Suprapubic skin (tissue), 4 donors: Measurements from ENCODE around the gene AHRR.

Experiments used
- POLR2A ChIP-seq, 2 donors: fragments of 450-650 bp; IDR thresholded peaks; one replicate each; pipeline ENCODE4 v1.6.1; 2017; ENCODE audit warnings: antibody characterized with exemption in 2 of 2, mild to moderate bottlenecking in 2 of 2, moderate library complexity in 2 of 2
- POLR2AphosphoS5 ChIP-seq, 3 donors: sonication (generic); formaldehyde crosslinking; IDR thresholded peaks; one replicate each; pipeline ENCODE4 v1.6.1; 2017; ENCODE audit warnings: antibody characterized with exemption in 3 of 3
- TF ChIP-seq, protein P1 (sequence below), 2 donors: fragments of 200-600 bp in 1 of 2; fragments of 450-650 bp in 1 of 2; sonication (generic) in 1 of 2; IDR thresholded peaks; one replicate each; pipeline ENCODE4 v1.5.1; 2016 to 2019; ENCODE audit warnings: antibody characterized with exemption in 2 of 2, mild to moderate bottlenecking in 1 of 2, moderate library complexity in 1 of 2

DNA sequence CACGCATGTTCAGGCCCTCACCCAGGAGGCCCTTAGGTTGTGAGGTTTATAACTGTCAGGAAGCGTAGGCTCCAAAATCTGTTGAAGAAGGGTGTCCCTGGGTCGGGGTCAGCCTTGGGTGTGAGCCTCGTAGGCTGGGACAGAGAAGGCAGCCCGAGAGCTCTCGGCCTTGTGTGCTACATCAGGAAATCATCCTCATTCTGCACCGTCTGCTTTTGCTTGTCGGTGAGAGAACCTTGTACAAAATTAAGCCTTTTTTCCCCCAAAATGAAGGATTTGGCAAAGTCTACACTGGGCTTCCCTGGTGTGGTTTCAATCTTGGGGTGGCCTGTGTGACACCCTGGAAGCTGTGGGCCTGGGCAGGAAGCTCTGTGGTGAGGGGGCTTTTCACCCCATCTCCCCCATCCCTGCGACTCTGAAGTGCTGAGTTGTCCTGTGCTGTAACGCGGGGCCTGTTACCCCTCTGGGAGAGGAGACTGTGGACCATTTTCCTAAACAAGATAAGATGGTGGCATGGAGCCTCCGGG is 55.3 kb downstream of the AHRR start:
- TF ChIP-seq, protein P1, sequence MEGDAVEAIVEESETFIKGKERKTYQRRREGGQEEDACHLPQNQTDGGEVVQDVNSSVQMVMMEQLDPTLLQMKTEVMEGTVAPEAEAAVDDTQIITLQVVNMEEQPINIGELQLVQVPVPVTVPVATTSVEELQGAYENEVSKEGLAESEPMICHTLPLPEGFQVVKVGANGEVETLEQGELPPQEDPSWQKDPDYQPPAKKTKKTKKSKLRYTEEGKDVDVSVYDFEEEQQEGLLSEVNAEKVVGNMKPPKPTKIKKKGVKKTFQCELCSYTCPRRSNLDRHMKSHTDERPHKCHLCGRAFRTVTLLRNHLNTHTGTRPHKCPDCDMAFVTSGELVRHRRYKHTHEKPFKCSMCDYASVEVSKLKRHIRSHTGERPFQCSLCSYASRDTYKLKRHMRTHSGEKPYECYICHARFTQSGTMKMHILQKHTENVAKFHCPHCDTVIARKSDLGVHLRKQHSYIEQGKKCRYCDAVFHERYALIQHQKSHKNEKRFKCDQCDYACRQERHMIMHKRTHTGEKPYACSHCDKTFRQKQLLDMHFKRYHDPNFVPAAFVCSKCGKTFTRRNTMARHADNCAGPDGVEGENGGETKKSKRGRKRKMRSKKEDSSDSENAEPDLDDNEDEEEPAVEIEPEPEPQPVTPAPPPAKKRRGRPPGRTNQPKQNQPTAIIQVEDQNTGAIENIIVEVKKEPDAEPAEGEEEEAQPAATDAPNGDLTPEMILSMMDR (IDR thresholded peaks at IDR 0.05) = no peak
- TF ChIP-seq POLR2AphosphoS5 (IDR thresholded peaks at IDR 0.05) = no peak
- TF ChIP-seq POLR2A (IDR thresholded peaks at IDR 0.05) = no peak
